Urinary bladder (tissue), 4 donors: ENCODE data around the gene EFNB3. TPM values are rescaled to one million over a fixed set of nuclear protein-coding genes. Genes with fewer than 3 reads are reported as not detected.
A peak's percentile ranks its signal among the peaks of the same experiment; 100 is the strongest.

Experiments used
- DNase-seq: peaks from one replicate; pipeline ENCODE4 v3.0.0-alpha.2; 2015; ENCODE audit errors: extremely low spot score
- H3K27ac ChIP-seq: one replicate; pipeline ENCODE4 v1.5.1; 2013; ENCODE audit warnings: low read depth, mild to moderate bottlenecking, moderate library complexity
- H3K36me3 ChIP-seq: one replicate; pipeline ENCODE4 v1.6.1; 2013; ENCODE audit warnings: mild to moderate bottlenecking, moderate library complexity; ENCODE audit not compliant: insufficient read depth
- H3K4me1 ChIP-seq: one replicate; pipeline ENCODE4 v1.6.1; 2013; ENCODE audit warnings: mild to moderate bottlenecking, moderate library complexity; ENCODE audit not compliant: insufficient read depth
- H3K4me3 ChIP-seq: one replicate; pipeline ENCODE4 v1.5.1; 2013; ENCODE audit warnings: low read depth, low read length
- WGBS: extraction: QIAGEN DNeasy Blood & Tissue Kit; methylation state at CpG from one replicate; pipeline ENCODE4 v1.1.7; 2013; 5-methylcytosine and 5-hydroxymethylcytosine counted together
- polyA plus RNA-seq: library from polyadenylated mRNA; stranded (reverse); fragments of 200-250 nt; gene quantifications from one replicate; pipeline ENCODE4 v1.2.3, GENCODE V29; 2013
- total RNA-seq: library from RNA; depleted of rRNA; stranded (reverse); fragments of >200 nt; gene quantifications from one replicate; pipeline ENCODE4 v1.2.3, GENCODE V29; 2014
- donor health status: healthy with polysubstance abuse.
- donor health status: healthy.

The EFNB3 gene
- total and polyA plus RNA-seq, 2 donors = 0.86 to 3.3 TPM

DNA sequence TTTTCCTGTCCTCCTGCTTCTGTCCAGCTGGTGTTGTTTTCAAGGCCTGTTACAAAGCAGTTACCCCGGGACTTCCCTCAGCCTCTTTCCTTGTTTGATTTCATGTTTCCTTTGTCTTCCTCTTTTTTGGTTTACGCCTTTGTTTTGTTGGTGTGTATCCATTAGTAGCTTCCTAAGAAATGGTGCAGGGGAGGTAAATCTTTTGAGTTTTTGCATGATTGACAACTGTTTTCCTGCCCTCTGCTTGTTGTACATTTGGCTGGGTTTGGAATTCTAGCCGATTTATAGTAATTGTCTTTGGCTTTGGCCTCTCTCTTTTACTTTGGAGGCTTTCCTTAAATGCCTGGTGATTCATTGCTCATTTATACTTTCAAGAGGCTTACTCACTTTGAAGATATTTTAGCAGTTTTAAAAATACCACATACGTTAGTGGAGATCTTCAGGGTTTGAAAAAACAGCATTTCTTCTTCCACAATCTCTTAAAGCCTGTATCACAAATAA, 45.4 kb downstream of the EFNB3 start:
- Histone ChIP-seq H3K4me1 (no peaks in the 10 kb centered on the region), H3K36me3 (no peaks in the 10 kb centered on the region), H3K4me3 (no peak overlapping the region), H3K27ac (no peak overlapping the region)
- no peak for DNase-seq
- 63% methylated on average over 4 of the region's 4 CpGs for WGBS

DNA sequence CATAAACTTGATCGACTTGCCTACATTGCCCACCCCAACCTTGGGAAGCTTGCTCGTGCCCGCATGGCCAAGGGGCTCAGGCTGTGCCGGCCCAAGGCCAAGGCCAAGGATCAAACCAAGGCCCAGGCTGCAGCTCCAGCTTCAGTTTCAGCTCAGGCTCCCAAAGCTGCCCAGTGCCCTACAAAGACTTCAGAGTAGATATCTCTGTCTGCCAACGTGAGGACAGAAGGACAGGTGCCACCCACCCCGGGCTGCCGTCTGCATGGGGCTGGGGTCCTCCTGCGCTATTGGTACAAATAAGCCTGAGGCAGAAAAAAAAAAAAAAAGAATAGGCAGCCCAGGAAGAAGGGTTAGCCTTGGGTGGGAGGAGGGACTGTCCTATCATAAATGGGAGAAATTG, 49.7 kb downstream of the EFNB3 start:
- DNase-seq = no peak
- 78% methylated on average over 8 of the region's 8 CpGs for WGBS

DNA sequence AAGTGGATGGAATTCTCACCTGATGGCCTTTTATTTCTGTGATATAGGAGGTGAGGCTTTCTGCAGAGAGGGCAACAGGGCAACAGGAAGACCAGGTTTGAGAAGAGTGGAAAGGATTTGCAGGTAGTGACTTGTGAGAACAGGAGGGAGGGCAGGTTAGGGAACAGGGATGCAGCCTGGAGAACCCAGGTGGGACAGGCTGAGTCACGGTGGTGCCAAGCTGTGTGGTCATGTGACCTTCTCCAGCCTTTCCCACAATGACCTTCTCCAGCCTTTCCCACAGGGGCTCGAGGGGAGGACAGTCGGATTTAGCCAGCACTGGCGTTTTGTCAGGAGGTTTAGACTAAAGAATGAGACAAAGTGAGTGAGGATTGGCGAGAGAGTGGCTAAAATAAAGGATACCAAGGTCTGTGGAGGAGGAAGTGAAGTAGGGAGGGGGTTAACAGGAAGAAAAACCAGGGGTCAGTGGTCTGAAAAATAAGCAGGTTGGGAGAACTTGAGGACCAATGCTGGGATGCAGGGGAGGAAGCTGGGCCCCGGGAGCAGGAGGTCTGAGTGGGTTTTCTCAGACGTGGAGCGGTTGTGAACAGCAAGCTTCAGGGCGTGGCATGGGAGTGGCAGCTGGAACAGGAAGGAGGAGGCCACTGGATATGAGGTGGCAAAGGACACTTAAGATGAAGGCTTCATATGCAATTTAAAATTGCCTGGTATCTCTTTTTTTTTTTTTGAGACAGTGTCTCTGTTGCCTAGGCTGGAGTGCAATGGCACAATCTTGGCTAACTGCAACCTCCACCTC, 50.3 kb downstream of the EFNB3 start:
- Histone ChIP-seq H3K27ac (peak overlapping the region; percentile 43), H3K4me1 (no peaks in the 10 kb centered on the region), H3K36me3 (no peaks in the 10 kb centered on the region), H3K4me3 (no peak overlapping the region)
- 58% methylated on average over 9 of the region's 9 CpGs for WGBS
- DNase-seq = no peak

More for the DNA sequence above, 49.7 kb downstream of the EFNB3 start:
- Histone ChIP-seq H3K27ac (no peak overlapping the region), H3K4me3 (no peak overlapping the region), H3K4me1 (no peaks in the 10 kb centered on the region), H3K36me3 (no peaks in the 10 kb centered on the region)

GRCh38 chr17:7756968-7757367, 52.0 kb downstream of the EFNB3 start:
- 89% methylated on average over 14 of the region's 14 CpGs for WGBS
- Histone ChIP-seq H3K27ac (no peak overlapping the region), H3K4me3 (no peak overlapping the region), H3K4me1 (no peaks in the 10 kb centered on the region), H3K36me3 (no peaks in the 10 kb centered on the region)
- no peak for DNase-seq

Other genes starting within 250 kb of the EFNB3 start
- gene ZBTB4, start 225.6 kb upstream of the EFNB3 start, total RNA-seq = 21.1 TPM
- 76.2 TPM for gene ZBTB4, start 225.6 kb upstream of the EFNB3 start, polyA plus RNA-seq
- gene SLC35G6, start 223.8 kb upstream of the EFNB3 start, total RNA-seq = not detected
- gene SLC35G6, start 223.8 kb upstream of the EFNB3 start, polyA plus RNA-seq = not detected
- gene POLR2A, start 220.8 kb upstream of the EFNB3 start, total RNA-seq = 52.3 TPM
- 32.2 TPM for gene POLR2A, start 220.8 kb upstream of the EFNB3 start, polyA plus RNA-seq
- gene TNFSF12, start 156.1 kb upstream of the EFNB3 start, total RNA-seq = 8.5 TPM
- gene TNFSF12, start 156.1 kb upstream of the EFNB3 start, polyA plus RNA-seq = 87.2 TPM
- gene TNFSF13, start 146.5 kb upstream of the EFNB3 start, total RNA-seq = 3.8 TPM
- 22.3 TPM for gene TNFSF13, start 146.5 kb upstream of the EFNB3 start, polyA plus RNA-seq
- 34.7 TPM for gene SENP3, start 143.3 kb upstream of the EFNB3 start, total RNA-seq
- gene SENP3, start 143.3 kb upstream of the EFNB3 start, polyA plus RNA-seq = 54.6 TPM
- gene CD68, start 125.6 kb upstream of the EFNB3 start, total RNA-seq = 9.1 TPM
- gene CD68, start 125.6 kb upstream of the EFNB3 start, polyA plus RNA-seq = 73.7 TPM
- gene MPDU1, start 121.3 kb upstream of the EFNB3 start, total RNA-seq = 40.2 TPM
- gene MPDU1, start 121.3 kb upstream of the EFNB3 start, polyA plus RNA-seq = 40.4 TPM
- gene SOX15, start 115.1 kb upstream of the EFNB3 start, total RNA-seq = 1.2 TPM
- gene SOX15, start 115.1 kb upstream of the EFNB3 start, polyA plus RNA-seq = 15.3 TPM
- gene FXR2, start 90.3 kb upstream of the EFNB3 start, total RNA-seq = 26.2 TPM
- 38.5 TPM for gene FXR2, start 90.3 kb upstream of the EFNB3 start, polyA plus RNA-seq
- 24.8 TPM for gene SAT2, start 77.4 kb upstream of the EFNB3 start, total RNA-seq
- gene SAT2, start 77.4 kb upstream of the EFNB3 start, polyA plus RNA-seq = 116 TPM
- 0.32 TPM for gene SHBG, start 75.1 kb upstream of the EFNB3 start, total RNA-seq
- 0.22 TPM for gene SHBG, start 75.1 kb upstream of the EFNB3 start, polyA plus RNA-seq
- 4.9 TPM for gene ATP1B2, start 54.3 kb upstream of the EFNB3 start, total RNA-seq
- 6.4 TPM for gene ATP1B2, start 54.3 kb upstream of the EFNB3 start, polyA plus RNA-seq
- 17.9 TPM for gene TP53, start 17.7 kb upstream of the EFNB3 start, total RNA-seq
- gene TP53, start 17.7 kb upstream of the EFNB3 start, polyA plus RNA-seq = 31.8 TPM
- gene WRAP53, start 16.7 kb upstream of the EFNB3 start, total RNA-seq = 4.1 TPM
- gene WRAP53, start 16.7 kb upstream of the EFNB3 start, polyA plus RNA-seq = 7.7 TPM
- 0.11 TPM for gene DNAH2, start 12.5 kb downstream of the EFNB3 start, total RNA-seq
- 0.16 TPM for gene DNAH2, start 12.5 kb downstream of the EFNB3 start, polyA plus RNA-seq
- 7.9 TPM for gene KDM6B, start 129.0 kb downstream of the EFNB3 start, total RNA-seq
- 17.3 TPM for gene KDM6B, start 129.0 kb downstream of the EFNB3 start, polyA plus RNA-seq
- gene TMEM88, start 149.9 kb downstream of the EFNB3 start, total RNA-seq = 8.1 TPM
- gene TMEM88, start 149.9 kb downstream of the EFNB3 start, polyA plus RNA-seq = 37.0 TPM
- gene NAA38, start 152.4 kb downstream of the EFNB3 start, total RNA-seq = 44.4 TPM
- 110 TPM for gene NAA38, start 152.4 kb downstream of the EFNB3 start, polyA plus RNA-seq
- 6.9 TPM for gene CYB5D1, start 152.8 kb downstream of the EFNB3 start, total RNA-seq
- 12.5 TPM for gene CYB5D1, start 152.8 kb downstream of the EFNB3 start, polyA plus RNA-seq
- 84.8 TPM for gene CHD3, start 183.6 kb downstream of the EFNB3 start, total RNA-seq
- 109 TPM for gene CHD3, start 183.6 kb downstream of the EFNB3 start, polyA plus RNA-seq
- gene RNF227, start 211.1 kb downstream of the EFNB3 start, total RNA-seq = 4.2 TPM
- 3.8 TPM for gene RNF227, start 211.1 kb downstream of the EFNB3 start, polyA plus RNA-seq
- 2.3 TPM for gene KCNAB3, start 224.7 kb downstream of the EFNB3 start, total RNA-seq
- 1.3 TPM for gene KCNAB3, start 224.7 kb downstream of the EFNB3 start, polyA plus RNA-seq
- gene TRAPPC1, start 226.7 kb downstream of the EFNB3 start, total RNA-seq = 19.9 TPM
- gene TRAPPC1, start 226.7 kb downstream of the EFNB3 start, polyA plus RNA-seq = 137 TPM
- 23.8 TPM for gene CNTROB, start 227.0 kb downstream of the EFNB3 start, total RNA-seq
- 24.7 TPM for gene CNTROB, start 227.0 kb downstream of the EFNB3 start, polyA plus RNA-seq